ENCODE measurements around the gene PKNOX1.
"Not testable (repeated sequence)": the region's sequence is repeated elsewhere in the genome, so short reads cannot be mapped to it uniquely, and the experiment has no call there.

The PKNOX1 gene

DNA sequence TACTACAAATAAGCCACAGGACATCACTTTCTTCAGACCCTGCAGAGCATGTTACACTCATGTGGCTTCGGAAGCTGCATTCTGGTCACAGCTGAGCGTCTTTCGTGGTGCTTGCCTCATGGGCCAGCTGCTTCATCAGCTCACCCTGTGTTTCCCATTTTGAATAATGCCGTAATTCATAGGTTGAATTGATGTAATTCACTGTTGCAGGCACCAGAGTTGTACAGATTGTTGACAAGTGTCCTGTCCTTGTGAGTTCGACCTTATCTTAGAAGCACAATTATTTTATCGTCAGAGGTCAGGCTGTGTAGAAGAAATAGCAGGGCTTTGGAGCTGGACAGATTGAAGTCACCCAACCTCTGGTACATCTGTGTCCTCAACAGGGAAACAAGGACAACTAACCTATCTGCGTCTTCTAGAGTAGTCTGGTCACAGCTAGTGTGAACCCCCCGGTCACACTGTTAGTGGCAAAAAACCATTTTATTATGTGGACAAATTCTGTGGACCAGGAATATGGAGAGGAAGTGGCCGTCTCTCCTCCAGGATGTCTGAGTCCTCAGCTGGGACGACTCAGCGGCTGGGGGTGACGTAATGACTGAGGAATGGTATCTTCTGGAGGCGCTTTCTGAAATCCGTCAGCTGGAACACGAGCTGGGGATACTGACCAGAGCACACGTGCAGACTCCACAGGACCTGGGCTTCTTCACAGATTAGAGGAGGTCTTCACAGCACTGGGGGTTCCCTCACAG is 17.8 kb downstream of the PKNOX1 start:
- peaks cover 19% of the 10 kb centered on the region for H3K4me1 Mint-ChIP-seq
- H3K9me3 Mint-ChIP-seq = peaks cover under 1% of the 10 kb centered on the region
- no peaks in the 10 kb centered on the region for H3K27me3 Mint-ChIP-seq (ENCODE audit: low read depth)
- H3K27ac Mint-ChIP-seq = peak overlapping the region; percentile 87 to 96 (median 92)
- no peak overlapping the region for H3K4me3 Mint-ChIP-seq
- TF ChIP-seq, protein P1, sequence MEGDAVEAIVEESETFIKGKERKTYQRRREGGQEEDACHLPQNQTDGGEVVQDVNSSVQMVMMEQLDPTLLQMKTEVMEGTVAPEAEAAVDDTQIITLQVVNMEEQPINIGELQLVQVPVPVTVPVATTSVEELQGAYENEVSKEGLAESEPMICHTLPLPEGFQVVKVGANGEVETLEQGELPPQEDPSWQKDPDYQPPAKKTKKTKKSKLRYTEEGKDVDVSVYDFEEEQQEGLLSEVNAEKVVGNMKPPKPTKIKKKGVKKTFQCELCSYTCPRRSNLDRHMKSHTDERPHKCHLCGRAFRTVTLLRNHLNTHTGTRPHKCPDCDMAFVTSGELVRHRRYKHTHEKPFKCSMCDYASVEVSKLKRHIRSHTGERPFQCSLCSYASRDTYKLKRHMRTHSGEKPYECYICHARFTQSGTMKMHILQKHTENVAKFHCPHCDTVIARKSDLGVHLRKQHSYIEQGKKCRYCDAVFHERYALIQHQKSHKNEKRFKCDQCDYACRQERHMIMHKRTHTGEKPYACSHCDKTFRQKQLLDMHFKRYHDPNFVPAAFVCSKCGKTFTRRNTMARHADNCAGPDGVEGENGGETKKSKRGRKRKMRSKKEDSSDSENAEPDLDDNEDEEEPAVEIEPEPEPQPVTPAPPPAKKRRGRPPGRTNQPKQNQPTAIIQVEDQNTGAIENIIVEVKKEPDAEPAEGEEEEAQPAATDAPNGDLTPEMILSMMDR (IDR thresholded peaks at IDR 0.05; ENCODE audit: unreplicated experiment in 3 of 3) = no peak
- peaks cover 7% of the 10 kb centered on the region for H3K36me3 Mint-ChIP-seq (ENCODE audit: low read depth)

DNA sequence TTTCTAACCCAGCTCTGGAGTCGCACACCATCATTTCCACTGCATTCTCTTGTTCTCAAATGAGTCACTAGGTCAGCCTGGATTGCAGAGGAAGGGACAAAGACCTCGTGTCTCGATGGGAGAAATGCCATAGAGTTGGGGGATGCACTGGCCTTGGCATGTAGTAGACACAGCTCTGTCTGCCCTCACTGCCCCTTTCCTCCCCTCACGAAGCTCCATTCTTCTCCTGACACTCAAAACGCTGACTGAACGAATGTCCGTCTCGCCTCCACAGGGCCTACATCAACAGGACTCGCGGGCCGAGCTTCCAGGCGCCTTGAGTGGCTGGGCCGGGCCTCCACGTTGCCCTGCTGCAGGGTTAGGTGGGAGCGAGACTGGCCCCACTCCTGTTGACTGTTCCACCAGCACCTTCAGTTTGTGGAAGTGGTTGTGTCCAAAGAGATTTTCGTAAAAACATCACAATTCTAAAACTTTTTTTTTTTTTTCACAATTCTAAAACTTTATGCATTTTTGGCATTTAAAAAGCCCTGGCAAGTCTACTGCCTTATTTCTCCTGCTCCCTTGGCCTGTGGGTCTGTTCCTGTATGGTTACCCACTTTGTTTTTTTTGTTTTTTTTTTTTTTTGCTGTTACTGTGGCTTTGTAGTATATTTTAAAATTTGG is 18.8 kb downstream of the PKNOX1 start:
- Mint-ChIP-seq H3K36me3 (ENCODE audit: low read depth) (peaks cover 17% of the 10 kb centered on the region), H3K27me3 (ENCODE audit: low read depth) (peaks cover 4% of the 10 kb centered on the region)
- TF ChIP-seq, protein P1 (IDR thresholded peaks at IDR 0.05; ENCODE audit: unreplicated experiment in 3 of 3) = no peak

DNA sequence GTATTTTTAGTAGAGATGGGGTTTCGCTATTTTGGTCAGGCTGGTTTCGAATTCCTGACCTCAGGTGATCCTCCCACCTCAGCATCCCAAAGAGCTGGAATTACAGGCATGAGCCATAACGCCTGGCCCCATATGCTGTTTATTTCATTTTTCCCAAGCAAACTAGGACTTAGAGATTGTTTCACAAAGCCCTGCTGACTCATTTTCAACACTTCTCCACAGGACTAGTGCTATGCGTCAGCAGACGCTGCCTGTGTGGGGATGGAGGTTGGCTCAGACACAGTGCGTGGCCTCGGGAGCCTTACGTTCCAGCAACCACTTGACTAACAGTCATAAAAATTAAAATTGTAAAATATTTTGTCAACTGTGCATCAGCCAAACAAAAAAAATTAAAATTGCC is 22.7 kb downstream of the PKNOX1 start:
- TF ChIP-seq, protein P1 (IDR thresholded peaks at IDR 0.05; ENCODE audit: unreplicated experiment in 3 of 3) = no peak
- no peak overlapping the region for H3K4me3 Mint-ChIP-seq
- H3K36me3 Mint-ChIP-seq (ENCODE audit: low read depth) = peaks cover 48% of the 10 kb centered on the region
- peaks cover 11% of the 10 kb centered on the region for H3K4me1 Mint-ChIP-seq
- H3K9me3 Mint-ChIP-seq = peaks cover 35% of the 10 kb centered on the region
- peaks cover 4% of the 10 kb centered on the region for H3K27me3 Mint-ChIP-seq (ENCODE audit: low read depth)
- H3K27ac Mint-ChIP-seq = no peak overlapping the region

More for the DNA sequence above, 18.8 kb downstream of the PKNOX1 start:
- Mint-ChIP-seq H3K27ac (peak overlapping the region; percentile 87 to 96 (median 92)), H3K4me3 (no peak overlapping the region), H3K9me3 (peaks cover 11% of the 10 kb centered on the region), H3K4me1 (peaks cover 19% of the 10 kb centered on the region)

DNA sequence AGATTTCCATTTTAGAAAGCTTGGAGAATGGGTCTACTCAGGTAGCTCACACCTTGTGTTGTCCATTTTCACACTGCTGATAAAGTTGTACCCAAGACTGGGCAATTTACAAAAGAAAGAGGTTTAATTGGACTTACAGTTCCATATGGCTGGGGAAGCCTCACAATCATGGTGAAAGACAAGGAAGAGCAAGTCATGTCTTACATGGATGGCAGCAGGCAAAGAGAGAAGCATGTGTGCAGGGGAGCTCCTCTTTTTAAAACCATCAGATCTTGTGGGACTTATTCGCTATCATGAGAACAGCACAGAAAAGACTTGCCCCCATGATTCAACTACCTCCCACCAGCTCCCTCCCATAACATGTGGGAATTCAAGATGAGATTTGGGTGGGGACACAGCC is 23.6 kb downstream of the PKNOX1 start:
- H3K27me3 Mint-ChIP-seq (ENCODE audit: low read depth); H3K4me1 Mint-ChIP-seq; H3K27ac Mint-ChIP-seq; H3K4me3 Mint-ChIP-seq: not testable (repeated sequence)
- peaks cover 35% of the 10 kb centered on the region for H3K9me3 Mint-ChIP-seq
- H3K36me3 Mint-ChIP-seq (ENCODE audit: low read depth) = peaks cover 54% of the 10 kb centered on the region

DNA sequence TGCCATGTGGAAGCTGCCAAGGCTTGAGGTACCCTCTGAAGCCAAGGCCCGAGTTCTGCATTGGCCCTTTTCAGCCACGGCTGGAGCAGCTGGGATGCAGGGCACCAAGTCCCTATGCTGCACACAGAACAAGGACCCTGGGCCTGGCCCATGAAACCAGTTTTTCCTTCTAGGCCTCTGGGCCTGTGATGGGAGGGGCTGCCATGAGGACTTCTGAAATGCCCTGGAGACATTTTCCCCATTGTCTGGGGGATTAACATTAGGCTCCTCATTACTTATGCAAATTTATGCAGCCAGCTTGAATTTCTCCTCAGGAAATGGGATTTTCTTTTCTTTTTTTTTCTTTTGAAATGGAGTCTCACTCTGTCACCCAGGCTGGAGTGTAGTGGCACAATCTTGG is 24.8 kb downstream of the PKNOX1 start:
- not testable (repeated sequence) for H3K27ac Mint-ChIP-seq; H3K4me3 Mint-ChIP-seq; H3K27me3 Mint-ChIP-seq (ENCODE audit: low read depth); H3K4me1 Mint-ChIP-seq
- Mint-ChIP-seq H3K9me3 (peaks cover 35% of the 10 kb centered on the region), H3K36me3 (ENCODE audit: low read depth) (peaks cover 66% of the 10 kb centered on the region)

DNA sequence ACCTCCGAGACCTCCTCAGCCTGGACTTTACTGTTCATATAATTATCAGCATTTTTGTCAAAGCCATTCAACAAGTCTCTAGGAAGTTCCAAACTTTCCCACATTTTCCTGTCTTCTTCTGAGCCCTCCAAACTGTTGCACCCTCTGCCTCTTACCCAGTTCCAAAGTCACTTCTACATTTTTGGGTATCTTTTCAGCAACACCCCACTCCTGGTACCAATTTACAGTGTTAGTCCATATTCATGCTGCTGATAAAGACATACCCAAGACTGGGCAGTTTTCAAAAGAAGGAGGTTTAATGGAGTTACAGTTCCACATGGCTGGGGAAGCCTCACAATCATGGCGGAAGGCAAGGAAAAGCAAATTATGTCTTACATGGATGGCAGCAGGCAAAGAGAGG is 25.7 kb downstream of the PKNOX1 start:
- H3K4me3 Mint-ChIP-seq; H3K27ac Mint-ChIP-seq; H3K4me1 Mint-ChIP-seq; H3K27me3 Mint-ChIP-seq (ENCODE audit: low read depth): not testable (repeated sequence)
- Mint-ChIP-seq H3K36me3 (ENCODE audit: low read depth) (peaks cover 71% of the 10 kb centered on the region), H3K9me3 (peaks cover 35% of the 10 kb centered on the region)

DNA sequence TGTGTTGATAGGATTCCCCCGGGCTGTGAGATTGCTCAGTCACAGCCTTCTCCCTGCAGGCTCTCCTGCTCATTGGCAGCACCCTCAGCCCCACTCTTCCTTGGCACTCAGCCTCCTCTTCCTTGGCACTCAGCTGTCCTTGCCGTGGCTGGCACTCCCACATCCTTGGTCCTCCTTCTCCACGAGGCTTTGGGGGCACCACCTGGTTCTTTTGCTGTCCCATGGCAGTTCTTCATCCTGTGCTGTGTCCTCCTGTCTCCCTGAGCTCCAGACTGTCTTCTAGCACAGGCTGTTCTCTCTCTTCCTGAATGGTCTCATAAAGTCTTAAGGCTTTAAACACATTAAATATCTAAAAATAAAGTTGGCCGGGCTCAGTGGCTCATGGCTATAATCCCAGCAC is 27.0 kb downstream of the PKNOX1 start:
- Mint-ChIP-seq H3K9me3 (peaks cover 35% of the 10 kb centered on the region), H3K27ac (no peak overlapping the region), H3K27me3 (ENCODE audit: low read depth) (peaks cover 4% of the 10 kb centered on the region), H3K36me3 (ENCODE audit: low read depth) (peaks cover 75% of the 10 kb centered on the region), H3K4me1 (peaks cover under 1% of the 10 kb centered on the region), H3K4me3 (no peak overlapping the region)
- TF ChIP-seq, protein P1 (IDR thresholded peaks at IDR 0.05; ENCODE audit: unreplicated experiment in 3 of 3) = no peak
